ENCODE results near the gene INHBA. TPM values are rescaled to one million over a fixed set of nuclear protein-coding genes. Genes with fewer than 3 reads are reported as not detected.

Gene INHBA
- total RNA-seq, 1 experiment from 2014 or later: 0.08 TPM

DNA sequence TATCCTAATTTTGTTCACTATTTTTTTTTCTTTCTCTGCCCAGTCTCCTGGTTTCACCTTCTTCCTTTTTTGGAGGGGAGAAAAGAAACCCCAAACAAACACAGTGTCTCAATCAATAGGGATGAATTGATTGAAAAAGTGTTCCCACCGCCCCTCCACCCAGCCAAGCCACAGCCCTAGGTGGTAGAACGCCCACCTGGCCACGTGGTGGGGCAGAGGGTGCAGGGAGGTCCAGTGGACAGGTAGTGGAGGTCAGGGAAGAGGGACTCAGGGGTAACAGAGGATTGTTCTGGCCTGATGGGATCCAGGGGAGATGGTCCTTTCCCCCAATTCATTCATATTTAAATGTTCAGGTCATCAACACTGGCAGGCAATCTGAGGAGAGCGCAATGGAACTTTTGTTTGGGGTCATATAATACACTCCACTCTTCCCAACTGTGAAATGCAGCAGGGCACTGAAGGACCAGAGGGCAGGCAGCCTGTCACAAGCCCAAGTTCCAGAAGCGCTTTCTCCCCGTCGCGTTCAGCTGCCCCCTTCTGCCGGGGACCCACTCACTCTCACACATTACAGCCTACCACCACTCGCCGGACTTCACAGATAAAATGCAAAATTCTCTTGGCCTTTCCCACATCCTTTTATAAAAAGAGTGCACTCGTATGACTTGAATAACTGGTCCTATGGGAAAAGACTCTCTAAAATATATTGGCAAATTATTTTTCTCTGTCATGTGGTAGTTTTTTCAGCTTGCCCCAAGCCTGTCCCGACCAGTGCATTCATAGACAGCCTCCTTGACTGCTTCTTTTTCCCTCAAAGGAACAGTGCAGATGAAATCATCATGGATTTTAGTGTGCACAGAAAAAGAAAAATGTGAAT lies 1.6 kb downstream of the INHBA start:
- H3K27me3 ChIP-seq: 0 out of 2 replicates have a peak, but pooled peaks cover 4% of the 10 kb centered on the region
- no peak for DNase-seq
- H3K36me3 ChIP-seq: no peaks in the 10 kb centered on the region
- no peak overlapping the region for H3K4me3 ChIP-seq
- no peaks in the 10 kb centered on the region for H3K4me1 ChIP-seq
- H3K9me3 ChIP-seq (replicated peaks): no peaks in the 10 kb centered on the region
- H3K27ac ChIP-seq: no peak overlapping the region

DNA sequence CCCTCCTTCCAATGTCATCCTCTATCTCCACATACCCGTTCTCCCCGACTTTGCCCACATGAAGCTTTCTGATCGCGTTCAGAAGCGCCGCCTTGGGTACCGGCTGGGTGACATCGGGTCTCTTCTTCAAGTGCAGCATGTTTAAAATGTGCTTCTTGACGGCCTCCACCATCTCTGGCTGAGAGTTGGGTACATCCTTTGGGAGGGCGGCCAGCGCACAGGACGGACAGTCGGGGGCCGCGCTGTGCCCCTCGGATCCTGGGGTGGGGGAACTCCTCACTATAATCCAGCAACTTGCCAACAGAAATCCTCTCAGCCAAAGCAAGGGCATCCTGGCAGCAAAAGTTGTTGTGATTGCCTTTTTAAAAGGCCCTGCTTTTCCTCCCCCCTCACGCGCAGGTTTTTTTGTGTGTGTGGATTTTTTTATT lies 2.8 kb downstream of the INHBA start:
- DNase-seq: no peak
- Histone ChIP-seq H3K27ac (no peak overlapping the region), H3K9me3 (replicated peaks) (no peaks in the 10 kb centered on the region), H3K27me3 (peaks cover 8% of the 10 kb centered on the region; the same call in 1 of the 2 replicates), H3K36me3 (no peaks in the 10 kb centered on the region), H3K4me1 (no peaks in the 10 kb centered on the region), H3K4me3 (no peak overlapping the region)

- H3K27ac ChIP-seq: no peak overlapping the region
- no peaks in the 10 kb centered on the region for H3K36me3 ChIP-seq
- H3K27me3 ChIP-seq: peaks cover 8% of the 10 kb centered on the region; the same call in 1 of the 2 replicates
- no peak overlapping the region for H3K4me3 ChIP-seq
- no peak for DNase-seq
- no peaks in the 10 kb centered on the region for H3K4me1 ChIP-seq
- no peaks in the 10 kb centered on the region for H3K9me3 ChIP-seq (replicated peaks)
Measured at GRCh38 chr7:41699516-41699915, 3.4 kb downstream of the INHBA start.

DNA sequence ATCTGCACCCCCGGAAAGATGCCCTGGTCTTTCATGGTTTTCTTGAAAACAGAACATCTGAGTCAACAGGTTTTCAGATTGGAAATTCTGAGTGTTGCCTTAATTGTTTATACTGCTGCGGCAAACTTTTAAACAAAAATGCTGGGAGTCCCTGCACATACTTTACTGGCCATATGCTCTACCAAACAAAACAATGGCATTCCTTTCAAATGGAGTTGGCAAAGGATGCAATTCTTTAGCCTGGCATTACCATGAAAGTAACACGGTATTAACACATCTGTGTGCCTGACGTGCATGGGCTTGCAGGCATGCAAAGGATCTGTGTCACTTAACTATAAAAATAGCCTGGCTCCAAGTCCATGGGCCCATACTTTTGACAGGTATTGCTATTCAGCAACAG lies 4.2 kb downstream of the INHBA start:
- Histone ChIP-seq H3K9me3 (replicated peaks) (no peaks in the 10 kb centered on the region), H3K27ac (no peak overlapping the region), H3K27me3 (peaks cover 8% of the 10 kb centered on the region; the same call in 1 of the 2 replicates), H3K4me3 (no peak overlapping the region), H3K4me1 (no peaks in the 10 kb centered on the region), H3K36me3 (no peaks in the 10 kb centered on the region)
- DNase-seq: no peak

- H3K4me3 ChIP-seq: no peak overlapping the region
- H3K27ac ChIP-seq: no peak overlapping the region
- no peak for DNase-seq
- H3K36me3 ChIP-seq: no peaks in the 10 kb centered on the region
- peaks cover 8% of the 10 kb centered on the region; the same call in 1 of the 2 replicates for H3K27me3 ChIP-seq
- no peaks in the 10 kb centered on the region for H3K4me1 ChIP-seq
- H3K9me3 ChIP-seq (replicated peaks): no peaks in the 10 kb centered on the region
Measured at GRCh38 chr7:41698114-41698513, 4.8 kb downstream of the INHBA start.

GRCh38 chr7:41696323-41696916 lies 6.5 kb downstream of the INHBA start:
- Histone ChIP-seq H3K4me3 (no peak overlapping the region), H3K9me3 (replicated peaks) (no peaks in the 10 kb centered on the region), H3K27me3 (peaks cover 9% of the 10 kb centered on the region), H3K36me3 (no peaks in the 10 kb centered on the region), H3K4me1 (no peaks in the 10 kb centered on the region), H3K27ac (no peak overlapping the region)
- peak; percentile 44 to 78 for DNase-seq

DNA sequence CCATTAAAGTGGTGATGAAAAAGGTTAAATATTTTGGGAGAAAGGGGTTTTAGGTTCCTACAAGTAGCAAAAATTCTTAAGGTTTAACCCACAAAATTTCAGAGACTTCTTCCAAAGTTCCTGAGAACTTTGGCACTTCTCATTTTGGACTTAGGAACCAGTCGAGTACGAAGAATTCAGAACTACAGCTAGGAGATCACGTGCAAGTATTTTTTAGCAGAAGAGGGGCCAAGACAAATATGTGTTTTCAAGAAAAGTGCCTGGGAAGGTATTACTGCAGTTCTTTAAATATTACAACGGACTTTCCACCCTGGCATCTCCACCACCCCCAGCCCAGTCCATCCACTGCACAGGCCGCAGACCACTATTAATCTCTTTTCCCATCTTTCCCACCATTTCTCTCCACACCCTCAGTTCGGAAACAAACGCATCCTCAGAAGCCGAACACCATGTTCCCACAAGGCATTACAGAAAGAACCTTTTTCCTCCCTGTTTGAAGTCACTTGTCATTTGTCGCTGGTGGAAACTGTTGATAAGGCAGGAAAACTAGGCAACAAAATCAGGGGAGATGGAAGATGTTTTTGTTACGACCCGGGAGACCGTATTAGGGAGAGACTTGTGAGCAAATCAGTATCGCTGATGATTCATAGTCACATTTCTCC lies 7.1 kb downstream of the INHBA start:
- no peak for DNase-seq
- no peak overlapping the region for H3K4me3 ChIP-seq
- no peaks in the 10 kb centered on the region for H3K36me3 ChIP-seq
- no peaks in the 10 kb centered on the region for H3K9me3 ChIP-seq (replicated peaks)
- no peak overlapping the region for H3K27ac ChIP-seq
- H3K27me3 ChIP-seq: peaks cover 9% of the 10 kb centered on the region
- no peaks in the 10 kb centered on the region for H3K4me1 ChIP-seq

GRCh38 chr7:41694495-41694894 lies 8.4 kb downstream of the INHBA start:
- Histone ChIP-seq H3K4me1 (no peaks in the 10 kb centered on the region), H3K27ac (no peak overlapping the region), H3K27me3 (peaks cover 11% of the 10 kb centered on the region), H3K36me3 (no peaks in the 10 kb centered on the region), H3K9me3 (replicated peaks) (no peaks in the 10 kb centered on the region), H3K4me3 (no peak overlapping the region)
- DNase-seq: no peak

- Histone ChIP-seq H3K36me3 (no peaks in the 10 kb centered on the region), H3K9me3 (replicated peaks) (no peaks in the 10 kb centered on the region), H3K27me3 (peaks cover 11% of the 10 kb centered on the region), H3K4me1 (no peaks in the 10 kb centered on the region), H3K27ac (no peak overlapping the region), H3K4me3 (no peak overlapping the region)
- DNase-seq: no peak
Measured at GRCh38 chr7:41693150-41693997, 9.5 kb downstream of the INHBA start.

GRCh38 chr7:41692251-41692650 lies 10.6 kb downstream of the INHBA start:
- Histone ChIP-seq H3K27me3 (peaks cover 11% of the 10 kb centered on the region), H3K9me3 (replicated peaks) (no peaks in the 10 kb centered on the region), H3K36me3 (no peaks in the 10 kb centered on the region), H3K27ac (no peak overlapping the region), H3K4me1 (no peaks in the 10 kb centered on the region), H3K4me3 (no peak overlapping the region)
- no peak for DNase-seq

GRCh38 chr7:41691286-41692190 lies 11.4 kb downstream of the INHBA start:
- Histone ChIP-seq H3K4me1 (no peaks in the 10 kb centered on the region), H3K36me3 (no peaks in the 10 kb centered on the region), H3K4me3 (no peak overlapping the region), H3K27ac (no peak overlapping the region), H3K9me3 (replicated peaks) (no peaks in the 10 kb centered on the region), H3K27me3 (peaks cover 11% of the 10 kb centered on the region)
- DNase-seq: no peak

DNA sequence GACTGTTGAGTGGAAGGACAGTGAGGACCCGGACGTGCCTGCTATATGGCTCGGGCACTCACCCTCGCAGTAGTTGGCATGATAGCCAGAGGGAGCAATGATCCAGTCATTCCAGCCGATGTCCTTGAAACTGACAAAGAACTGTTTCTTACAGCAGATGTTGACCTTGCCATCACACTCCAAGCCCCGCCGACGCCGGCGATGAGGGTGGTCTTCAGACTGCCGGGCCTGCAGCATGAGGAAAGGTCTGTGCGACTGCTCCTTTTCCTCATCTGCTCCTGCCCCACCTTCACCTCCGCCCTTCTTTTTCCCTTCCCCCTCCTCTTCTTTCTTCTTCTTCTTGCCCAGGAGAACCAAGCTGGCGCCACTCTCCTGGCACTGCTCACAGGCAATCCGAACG lies 13.1 kb downstream of the INHBA start:
- Histone ChIP-seq H3K4me1 (no peaks in the 10 kb centered on the region), H3K9me3 (replicated peaks) (no peaks in the 10 kb centered on the region), H3K36me3 (no peaks in the 10 kb centered on the region), H3K4me3 (no peak overlapping the region), H3K27ac (no peak overlapping the region), H3K27me3 (peaks cover 7% of the 10 kb centered on the region)
- DNase-seq: no peak

DNA sequence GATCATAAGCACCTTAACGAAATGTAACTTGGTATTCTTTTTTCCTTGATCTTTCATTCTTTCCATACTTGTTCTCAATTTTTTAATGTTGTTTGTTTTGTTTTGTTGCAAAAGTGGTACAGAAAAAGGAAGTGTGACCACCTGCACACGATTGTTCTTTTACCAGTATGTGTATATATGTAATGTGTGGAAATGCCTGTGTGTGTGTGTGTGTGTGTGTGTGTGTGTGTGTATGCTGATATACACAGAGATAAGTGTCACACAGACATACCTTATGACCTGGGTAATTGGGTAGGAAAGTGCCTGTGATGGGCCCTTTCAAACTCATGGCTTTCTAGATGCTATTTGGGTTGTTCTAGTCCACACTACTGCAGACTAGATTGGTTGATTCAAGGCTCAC lies 14.0 kb downstream of the INHBA start:
- no peak for DNase-seq
- no peaks in the 10 kb centered on the region for H3K36me3 ChIP-seq
- H3K27ac ChIP-seq: no peak overlapping the region

More for the DNA sequence above, 14.0 kb downstream of the INHBA start:
- peaks cover 10% of the 10 kb centered on the region for H3K27me3 ChIP-seq
- no peak overlapping the region for H3K4me3 ChIP-seq
- H3K4me1 ChIP-seq: no peaks in the 10 kb centered on the region
- no peaks in the 10 kb centered on the region for H3K9me3 ChIP-seq (replicated peaks)
